ENCODE data around the gene ITPR3. TPM values are rescaled to one million over a fixed set of nuclear protein-coding genes. Genes with fewer than 3 reads are reported as not detected.
A peak's percentile ranks its signal among the peaks of the same experiment; 100 is the strongest.

The ITPR3 gene
- total RNA-seq, 2 donors from 2014 or later, result 21.8 to 99.1 TPM

DNA sequence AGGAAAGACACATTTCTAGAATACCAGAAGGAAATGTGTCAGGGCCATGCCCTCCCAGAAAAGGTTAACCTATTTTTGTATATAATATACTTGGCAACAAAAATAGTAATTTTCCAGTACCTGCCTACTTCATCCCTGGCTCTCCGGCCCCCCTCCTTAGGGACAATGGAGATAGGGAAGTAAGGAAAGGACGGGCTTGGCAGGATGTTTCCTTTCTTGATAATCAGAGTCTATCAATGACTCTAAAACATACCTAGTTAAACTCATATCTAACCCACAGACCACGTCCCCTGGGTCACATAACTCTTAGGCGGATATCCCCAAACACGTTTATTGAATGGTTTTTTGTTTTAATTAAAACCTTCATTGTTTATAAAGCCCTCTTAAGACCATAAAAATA lies 78.6 kb downstream of the ITPR3 start:
- Histone ChIP-seq H3K9me3 (no peaks in the 10 kb centered on the region), H3K4me1 (replicated peaks) (peaks cover 15% of the 10 kb centered on the region), H3K36me3 (no peaks in the 10 kb centered on the region), H3K4me3 (no peak overlapping the region), H3K27me3 (replicated peaks; ENCODE audit: insufficient read depth) (no peaks in the 10 kb centered on the region), H3K27ac (peak overlapping the region; percentile 12 to 33)
- DNase-seq (ENCODE audit: low spot score), result no peak
- TF ChIP-seq POLR2AphosphoS5 (IDR thresholded peaks at IDR 0.05), result no peak
- no peak for TF ChIP-seq CTCF (IDR thresholded peaks at IDR 0.05)
- TF ChIP-seq POLR2A (IDR thresholded peaks at IDR 0.05), result no peak
- 52% methylated on average over 5 of the region's 5 CpGs for WGBS
- intact Hi-C loops (cut with DNase I), result loop anchor here (5.0 kb wide), 1 partner anchor 112 kb away; no protein-coding TSS in a partner anchor

GRCh38 chr6:33700391-33701050 lies 79.4 kb downstream of the ITPR3 start:
- Histone ChIP-seq H3K9me3 (no peaks in the 10 kb centered on the region), H3K27me3 (replicated peaks; ENCODE audit: insufficient read depth) (no peaks in the 10 kb centered on the region), H3K27ac (peak overlapping the region in 1 of 2 donors; percentile 12), H3K4me1 (replicated peaks) (peaks cover 15% of the 10 kb centered on the region), H3K36me3 (no peaks in the 10 kb centered on the region), H3K4me3 (no peak overlapping the region)
- DNase-seq (ENCODE audit: low spot score), result peak; percentile 68
- intact Hi-C loops (cut with DNase I), result no loop called here
- WGBS, result 55% methylated on average over 10 of the region's 10 CpGs
- no peak for TF ChIP-seq POLR2A (IDR thresholded peaks at IDR 0.05)
- peak; percentile 42 to 74 (median 58) for TF ChIP-seq CTCF (IDR thresholded peaks at IDR 0.05)

GRCh38 chr6:33702345-33702977 lies 81.3 kb downstream of the ITPR3 start:
- no peaks in the 10 kb centered on the region for H3K36me3 ChIP-seq
- 77% methylated on average over 1 of the region's 1 CpG for WGBS
- DNase-seq (ENCODE audit: low spot score), result no peak
- H3K4me1 ChIP-seq (replicated peaks), result no peaks in the 10 kb centered on the region
- no peak for TF ChIP-seq POLR2AphosphoS5 (IDR thresholded peaks at IDR 0.05)
- TF ChIP-seq CTCF (IDR thresholded peaks at IDR 0.05), result peak in 2 of 4 experiments; percentile 50 to 57
- H3K9me3 ChIP-seq, result no peaks in the 10 kb centered on the region
- no peak overlapping the region for H3K27ac ChIP-seq
- H3K27me3 ChIP-seq (replicated peaks; ENCODE audit: insufficient read depth), result no peaks in the 10 kb centered on the region
- intact Hi-C loops (cut with DNase I), result no loop called here
- H3K4me3 ChIP-seq, result no peak overlapping the region

DNA sequence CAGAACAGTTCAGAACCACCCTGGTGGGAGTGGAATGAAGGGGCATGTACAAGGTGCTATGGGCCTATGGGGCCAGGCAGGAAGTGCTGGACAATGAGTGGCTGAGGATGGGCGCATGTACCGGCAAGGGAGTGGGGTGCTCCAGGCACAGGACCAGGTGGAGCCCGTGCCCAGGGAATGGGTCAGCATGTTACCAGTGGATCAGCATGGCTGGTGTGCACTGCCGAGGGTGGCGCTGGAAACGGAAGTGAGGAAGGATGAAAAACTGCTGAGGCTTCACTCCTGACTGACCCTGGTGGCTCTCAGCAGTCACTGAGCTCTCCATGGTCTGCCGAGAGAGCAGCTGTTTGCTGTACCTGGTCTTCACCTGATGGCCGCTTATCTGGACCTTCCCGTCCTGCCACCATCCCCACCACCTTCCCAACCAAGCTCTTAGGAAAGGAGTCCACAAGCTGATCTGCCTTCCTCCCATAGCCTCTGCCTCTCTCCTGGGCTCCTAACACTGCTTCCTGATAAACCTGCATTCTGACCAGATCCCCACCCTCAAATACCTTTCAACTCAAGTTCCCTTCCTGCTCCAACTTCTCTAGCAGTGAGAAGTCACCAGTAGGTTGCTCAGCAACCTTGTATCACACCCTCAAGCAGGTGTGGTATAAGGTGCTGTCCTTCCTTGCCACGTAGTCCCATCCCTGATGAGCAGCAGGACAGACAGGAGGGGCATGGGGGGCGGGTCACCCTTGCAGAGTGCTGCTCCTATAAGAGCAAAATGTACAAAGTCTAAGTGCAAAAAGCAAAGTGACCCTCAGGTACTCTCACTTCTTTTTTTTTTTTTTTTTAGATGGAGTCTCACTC lies 83.3 kb downstream of the ITPR3 start:
- Histone ChIP-seq H3K4me3 (no peak overlapping the region), H3K9me3 (no peaks in the 10 kb centered on the region), H3K27me3 (replicated peaks; ENCODE audit: insufficient read depth) (no peaks in the 10 kb centered on the region), H3K36me3 (no peaks in the 10 kb centered on the region), H3K27ac (no peak overlapping the region), H3K4me1 (replicated peaks) (no peaks in the 10 kb centered on the region)
- 89% methylated on average over 11 of the region's 11 CpGs for WGBS
- intact Hi-C loops (cut with DNase I), result no loop called here
- TF ChIP-seq POLR2A (IDR thresholded peaks at IDR 0.05), result no peak
- no peak for TF ChIP-seq POLR2AphosphoS5 (IDR thresholded peaks at IDR 0.05)
- TF ChIP-seq CTCF (IDR thresholded peaks at IDR 0.05), result no peak
- DNase-seq (ENCODE audit: low spot score), result no peak

Measured in prostate gland (tissue), 2 donors.